Left ventricle myocardium superior (tissue), 1 donor: ENCODE results near the gene PLCG2. TPM values are rescaled to one million over a fixed set of nuclear protein-coding genes. Genes with fewer than 3 reads are reported as not detected.

ENCODE experiments used
- ATAC-seq: fragments of 200-7000 bp; cut with Tn5 transposase; one replicate; pipeline ENCODE4 v1.9.1; 2020; ENCODE audit warnings: mild to moderate bottlenecking, moderate library complexity
- DNase-seq: peaks from one replicate; pipeline ENCODE4 v3.0.0-alpha.2; 2020
- intact Hi-C: fragments of 100-400 bp; cut with micrococcal nuclease; formaldehyde crosslinking; loops from one replicate; pipeline ENCODE4 v1.11.0; 2022
- total RNA-seq: library from RNA; stranded (reverse); fragmentation: NEBNext Ultra II Directional; extraction: Animal tissue kit (Norgen Biotek cat#: 25700); gene quantifications from one replicate; pipeline ENCODE4 v1.2.1, GENCODE V29; 2021
- donor health status: DM: no; HTN: yes; CAD: no; lungs with severe emphysema.

Gene PLCG2
- total RNA-seq, 1 donor from 2014 or later = 5.2 TPM

- no peak for DNase-seq
- ATAC-seq = no peak
- intact Hi-C loops = no loop called here
Measured at GRCh38 chr16:81809567-81809966, 30.5 kb downstream of the PLCG2 start.

- ATAC-seq (no peak), DNase-seq (no peak)
- intact Hi-C loops = no loop called here
Measured at GRCh38 chr16:81810361-81810760, 31.3 kb downstream of the PLCG2 start.

DNA sequence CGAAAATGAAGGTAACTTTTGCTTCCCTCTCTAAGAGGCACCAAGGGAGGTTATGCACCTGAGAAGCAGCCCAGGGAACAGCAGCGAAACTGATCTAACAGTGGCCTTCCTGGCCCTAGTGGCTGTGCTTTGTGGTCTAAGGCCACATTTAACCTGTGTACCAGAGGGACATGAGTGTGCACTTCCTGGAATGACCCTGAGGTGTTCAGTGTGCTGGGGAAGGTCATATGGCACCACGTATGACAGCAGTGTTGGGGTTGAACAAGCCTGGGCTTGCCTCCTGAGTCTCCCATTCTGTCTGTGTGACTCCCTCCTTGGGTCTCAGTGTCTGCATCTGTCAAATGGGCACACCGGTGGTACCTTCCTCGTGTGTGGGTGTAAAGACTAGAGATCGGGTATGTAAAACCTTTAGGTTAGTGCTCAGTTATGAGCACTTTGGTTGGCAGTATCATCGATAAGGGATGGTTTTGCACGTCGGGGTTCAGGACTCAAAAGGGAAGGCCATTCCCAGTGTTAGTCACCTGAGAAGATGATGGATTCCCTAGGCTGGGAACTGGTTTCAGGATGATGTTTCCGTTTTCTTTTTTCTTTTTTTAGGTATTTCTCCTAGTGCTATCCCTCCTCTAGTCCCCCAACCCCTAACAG, 31.9 kb downstream of the PLCG2 start:
- intact Hi-C loops = no loop called here
- no peak for DNase-seq
- ATAC-seq = no peak

DNA sequence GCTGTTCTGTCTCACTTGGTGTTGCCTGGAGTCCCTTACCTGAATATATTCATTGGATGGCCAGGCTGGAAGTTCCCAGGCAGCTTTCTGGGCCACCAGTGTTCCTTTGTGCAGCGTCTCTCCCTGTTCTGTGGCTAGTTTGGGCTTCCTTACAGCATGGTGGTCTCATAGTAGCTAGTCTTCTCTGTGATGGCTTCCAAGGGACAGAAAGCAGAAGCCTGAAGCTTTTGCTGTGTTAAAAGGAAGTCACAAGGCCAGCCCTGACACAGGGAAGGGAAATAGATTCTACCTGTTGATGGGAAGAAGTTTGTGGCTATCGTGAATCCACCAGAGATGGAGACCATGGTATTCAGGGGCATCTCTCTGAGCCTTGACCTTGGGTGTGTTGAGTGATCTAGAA, 34.6 kb downstream of the PLCG2 start:
- intact Hi-C loops = no loop called here
- ATAC-seq = no peak
- DNase-seq = no peak

DNA sequence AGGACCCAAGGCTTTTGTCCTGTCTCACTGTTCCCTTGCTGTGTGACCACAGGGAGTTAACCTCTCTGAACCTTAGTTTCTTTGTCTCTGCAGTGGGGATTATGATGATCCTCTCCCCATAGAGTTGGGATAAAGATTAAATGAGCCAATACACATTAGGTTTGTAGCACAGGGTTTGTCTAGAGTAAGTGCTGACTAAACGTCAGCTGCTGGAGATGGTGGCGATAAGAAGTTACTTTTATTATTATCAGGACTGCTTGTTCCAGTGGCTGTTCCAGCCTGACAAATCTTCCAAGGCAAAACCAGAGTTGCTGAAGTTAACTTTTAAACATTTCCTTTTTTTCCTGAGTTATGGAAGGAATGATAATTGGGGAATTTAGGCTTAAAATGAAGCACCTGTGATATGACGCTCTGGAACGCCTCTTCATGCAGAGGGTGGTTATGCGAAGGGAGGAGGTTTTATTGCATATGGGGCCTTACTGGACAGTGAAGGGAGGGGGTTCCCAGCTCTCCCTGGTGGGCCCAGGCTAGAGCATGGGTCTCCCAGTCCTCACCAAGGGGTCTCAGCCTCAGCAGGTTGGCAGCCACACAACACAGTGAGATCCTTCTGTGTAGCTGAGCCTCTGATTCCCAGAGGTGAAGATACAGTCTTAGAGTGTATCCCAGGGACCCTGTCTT, 35.8 kb downstream of the PLCG2 start:
- ATAC-seq (no peak), DNase-seq (no peak)
- intact Hi-C loops = no loop called here

DNA sequence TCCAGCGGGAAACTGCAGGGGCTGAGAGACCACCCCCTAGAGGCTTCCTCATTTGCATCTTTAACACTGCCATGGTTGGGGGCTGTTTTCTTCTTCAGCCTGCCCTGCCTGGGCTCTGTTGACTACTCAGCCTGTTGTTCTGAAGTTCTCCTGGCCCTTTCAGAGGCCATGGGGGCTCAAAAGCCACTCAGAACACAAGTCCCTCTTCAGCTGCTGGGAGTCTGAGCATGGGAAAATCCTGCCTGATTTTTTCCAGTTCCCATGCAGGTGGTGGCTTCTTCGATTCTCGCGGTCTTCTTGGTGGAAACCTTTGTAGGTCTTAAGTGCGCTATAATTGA, 36.3 kb downstream of the PLCG2 start:
- intact Hi-C loops = no loop called here
- no peak for DNase-seq
- ATAC-seq = no peak

GRCh38 chr16:81816351-81816750, 37.3 kb downstream of the PLCG2 start:
- no peak for DNase-seq
- intact Hi-C loops = no loop called here
- ATAC-seq = no peak

- ATAC-seq (no peak), DNase-seq (no peak)
- intact Hi-C loops = no loop called here
Measured at GRCh38 chr16:81816793-81817210, 37.7 kb downstream of the PLCG2 start.

GRCh38 chr16:81817296-81817695, 38.2 kb downstream of the PLCG2 start:
- intact Hi-C loops = no loop called here
- DNase-seq (no peak), ATAC-seq (no peak)

GRCh38 chr16:81817789-81818567, 38.9 kb downstream of the PLCG2 start:
- DNase-seq = no peak
- peak; percentile 35 for ATAC-seq
- intact Hi-C loops = no loop called here

GRCh38 chr16:81818568-81818896, 39.4 kb downstream of the PLCG2 start:
- DNase-seq = no peak
- intact Hi-C loops = no loop called here
- no peak for ATAC-seq

DNA sequence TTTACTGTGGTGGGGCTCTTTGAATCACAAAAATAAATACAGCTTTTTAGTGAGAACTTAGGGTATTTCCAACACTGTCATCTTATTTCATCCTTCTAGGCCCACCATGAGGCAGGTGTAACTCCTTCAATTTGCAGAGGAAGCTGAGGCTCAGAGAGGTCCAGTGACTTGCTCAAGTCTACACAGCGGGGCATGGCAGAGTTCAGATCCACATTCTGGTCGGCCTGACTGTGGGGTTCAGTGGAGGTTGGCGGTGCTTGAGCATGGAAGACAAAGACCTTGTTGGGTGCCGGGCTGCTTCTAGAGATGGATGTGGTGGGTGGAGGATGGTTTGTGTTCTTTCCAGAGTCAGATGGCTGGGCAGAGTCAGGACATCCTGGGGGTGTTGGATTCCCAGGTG, 39.8 kb downstream of the PLCG2 start:
- intact Hi-C loops = no loop called here
- ATAC-seq (no peak), DNase-seq (no peak)

- no peak for DNase-seq
Measured at GRCh38 chr16:81821436-81822128, 42.5 kb downstream of the PLCG2 start.

DNA sequence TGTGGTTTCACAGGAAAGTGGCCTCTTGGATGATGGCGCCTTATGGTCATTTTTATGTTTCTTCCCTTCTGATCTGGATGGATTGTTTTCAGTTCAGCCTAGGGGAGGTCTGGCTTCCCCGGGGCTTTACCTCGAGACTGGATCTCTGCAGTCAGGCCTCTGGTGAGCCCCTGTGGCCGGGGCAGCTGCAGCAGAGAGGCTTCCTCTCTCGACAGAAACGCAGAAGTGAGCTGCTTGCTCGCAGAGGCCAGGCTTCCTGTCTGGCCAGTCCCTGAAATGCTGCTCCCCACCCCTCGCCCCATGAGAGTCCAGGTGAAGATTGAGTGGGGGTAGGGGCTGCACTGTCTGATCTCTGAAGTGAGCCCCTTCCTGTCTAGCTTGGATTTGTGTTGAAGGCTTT, 44.0 kb downstream of the PLCG2 start:
- peak; percentile 49 for DNase-seq
- ATAC-seq = no peak
- intact Hi-C loops = no loop called here

More at GRCh38 chr16:81821436-81822128, 42.5 kb downstream of the PLCG2 start:
- ATAC-seq = no peak
- intact Hi-C loops = no loop called here

- intact Hi-C loops = no loop called here
- DNase-seq = no peak
- ATAC-seq = no peak
Measured at GRCh38 chr16:81823734-81824133, 44.6 kb downstream of the PLCG2 start.

- intact Hi-C loops = no loop called here
- DNase-seq (no peak), ATAC-seq (no peak)
Measured at GRCh38 chr16:81826523-81826922, 47.4 kb downstream of the PLCG2 start.

DNA sequence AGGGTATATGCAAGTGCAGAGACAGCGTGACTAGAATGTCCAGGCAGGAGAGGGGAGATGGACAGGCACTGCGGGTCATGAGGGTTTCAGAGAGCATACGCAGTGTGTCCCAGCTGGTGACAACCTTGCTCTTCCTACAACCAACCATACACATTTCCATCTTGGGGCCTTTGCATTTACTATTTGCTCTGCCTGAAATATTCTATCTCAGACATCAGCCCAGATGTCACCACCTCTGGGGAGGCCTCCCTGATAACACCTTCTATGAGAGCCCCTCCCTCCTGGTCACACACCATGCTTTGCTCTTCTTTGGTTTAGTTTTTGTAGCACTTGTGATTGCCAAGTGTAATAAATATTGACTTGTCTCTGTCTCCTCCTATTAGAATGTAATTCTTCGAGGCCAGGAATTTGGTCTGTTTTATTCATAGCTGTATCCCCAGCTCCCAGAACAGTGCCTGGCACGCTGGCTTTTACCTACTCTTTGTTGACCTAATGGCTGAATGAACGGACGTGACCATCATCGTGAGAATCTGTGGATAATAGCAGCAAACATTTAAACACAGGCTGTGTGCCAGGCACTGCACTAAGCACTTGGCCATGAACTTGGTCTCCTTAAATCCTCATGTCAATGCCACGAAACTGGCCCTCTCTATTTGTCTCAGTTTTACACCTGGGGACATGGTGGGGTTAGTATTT, 51.9 kb downstream of the PLCG2 start:
- ATAC-seq (no peak), DNase-seq (no peak)
- intact Hi-C loops = no loop called here

DNA sequence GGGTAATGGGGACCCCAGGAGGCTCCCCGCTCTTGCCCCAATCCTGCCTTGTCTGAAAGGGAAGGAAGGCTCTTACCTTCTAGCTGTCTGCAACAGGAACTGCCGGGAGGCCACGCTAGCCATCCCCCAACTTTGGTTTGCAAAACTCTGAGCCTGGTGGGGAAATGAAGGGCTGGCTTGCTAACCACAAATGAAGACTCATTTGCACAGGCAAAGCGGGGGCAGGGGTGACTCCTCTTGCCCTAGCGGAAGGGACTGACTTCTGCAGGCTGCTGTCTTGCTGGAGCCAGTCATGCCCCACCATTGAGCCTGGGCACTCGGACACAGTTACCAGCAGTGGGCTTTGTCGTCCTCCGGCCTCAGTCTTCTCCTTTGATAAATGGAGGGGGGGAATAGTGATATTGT, 52.6 kb downstream of the PLCG2 start:
- ATAC-seq (peak; percentile 62), DNase-seq (peak; percentile 50)
- intact Hi-C loops = no loop called here

DNA sequence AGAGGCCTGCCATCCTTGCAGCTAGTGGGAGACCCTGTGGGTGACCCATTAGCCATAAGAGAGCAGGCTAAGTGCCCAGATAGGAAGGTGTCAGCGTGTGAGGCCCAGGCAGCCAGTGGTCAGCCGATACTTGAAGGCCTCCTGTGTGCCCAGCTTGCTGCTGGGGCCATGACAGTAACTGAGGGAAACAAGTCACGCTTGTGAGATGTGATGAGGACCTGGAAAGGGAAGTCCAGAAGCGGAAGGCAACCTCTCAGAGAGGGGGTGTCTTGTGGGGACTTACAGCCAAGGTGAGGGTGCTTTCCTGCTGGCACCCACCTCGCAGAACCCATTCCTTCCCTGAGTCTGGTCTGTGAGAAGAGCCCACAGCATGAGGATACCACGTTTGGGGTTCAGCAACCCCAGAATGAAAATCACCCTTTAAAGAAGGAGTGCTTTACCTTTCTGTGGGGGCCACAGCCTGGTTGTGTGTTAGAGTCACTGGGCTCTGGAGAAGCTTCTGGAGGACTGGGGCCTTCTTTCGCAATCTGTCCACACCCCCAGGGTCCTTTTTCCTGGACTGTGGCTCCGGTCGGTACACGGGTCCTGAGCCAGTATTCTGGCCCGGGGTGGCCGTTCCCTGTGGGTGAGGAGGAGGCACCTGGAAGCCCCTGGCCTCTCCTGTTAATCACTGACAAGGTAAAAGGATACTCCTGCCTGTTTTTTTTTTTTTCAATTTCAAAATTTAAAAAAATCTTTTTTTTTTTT, 53.9 kb downstream of the PLCG2 start:
- intact Hi-C loops = no loop called here
- DNase-seq = no peak
- ATAC-seq = no peak
